Brain microvascular endothelial cell (primary cell): ENCODE data around the gene ZC3H18.

Source experiments
- DNase-seq: peaks from one replicate; pipeline ENCODE4 v3.0.0-alpha.2; 2020
- H3K27ac ChIP-seq: fragments of 250-450 bp; sonication (Bioruptor Pico); 2 replicates; pipeline ENCODE4 v1.5.1; 2020; ENCODE audit warnings: mild to moderate bottlenecking, moderate library complexity
- H3K27me3 ChIP-seq: fragments of 250-450 bp; sonication (Bioruptor Pico); replicated peaks from 2 replicates; pipeline ENCODE4 v1.5.1; 2020; ENCODE audit warnings: mild to moderate bottlenecking
- H3K36me3 ChIP-seq: fragments of 250-450 bp; sonication (Bioruptor Pico); replicated peaks from 2 replicates; pipeline ENCODE4 v1.5.1; 2020; ENCODE audit warnings: mild to moderate bottlenecking
- H3K4me3 ChIP-seq: 2 replicates; pipeline ENCODE4 v1.5.1; 2011; ENCODE audit warnings: low read depth, mild to moderate bottlenecking, control low read depth, low read length, moderate library complexity
- in situ Hi-C: cut with HindIII; loops from 2 replicates; pipeline ENCODE4 v1.10.0; 2017; ENCODE audit warnings: low sequenced_read_pairs, low pct_ligation_motif_present
- TF ChIP-seq, protein P1 (sequence below): IDR thresholded peaks from 2 replicates; pipeline ENCODE4 v1.5.1; 2011; ENCODE audit warnings: low read depth, mild to moderate bottlenecking, moderate library complexity, low read length, control low read depth, inconsistent platforms; ENCODE audit errors: missing control alignments

Gene ZC3H18

DNA sequence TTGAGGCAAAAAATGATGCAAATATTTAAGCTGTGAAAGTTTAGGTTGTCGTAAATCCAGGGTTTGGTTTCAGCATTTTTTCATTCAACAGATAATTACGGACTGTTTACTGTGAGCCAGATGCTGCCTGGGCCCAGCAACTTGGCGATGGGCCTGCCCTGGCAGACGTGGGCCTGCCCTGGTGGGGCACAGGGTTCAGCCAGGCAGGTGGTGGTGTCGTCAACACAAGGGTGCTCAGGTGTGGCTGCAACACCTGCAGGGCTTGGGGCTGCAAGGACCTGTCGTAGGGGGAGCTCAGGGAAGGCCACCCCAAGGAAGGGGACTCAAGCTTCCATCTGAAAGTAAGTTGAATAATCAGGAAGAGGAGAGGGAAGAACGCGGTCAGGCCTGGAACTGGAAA lies 15.1 kb downstream of the ZC3H18 start:
- H3K27ac ChIP-seq, result no peak overlapping the region
- H3K27me3 ChIP-seq, result no peaks in the 10 kb centered on the region
- TF ChIP-seq, protein P1, sequence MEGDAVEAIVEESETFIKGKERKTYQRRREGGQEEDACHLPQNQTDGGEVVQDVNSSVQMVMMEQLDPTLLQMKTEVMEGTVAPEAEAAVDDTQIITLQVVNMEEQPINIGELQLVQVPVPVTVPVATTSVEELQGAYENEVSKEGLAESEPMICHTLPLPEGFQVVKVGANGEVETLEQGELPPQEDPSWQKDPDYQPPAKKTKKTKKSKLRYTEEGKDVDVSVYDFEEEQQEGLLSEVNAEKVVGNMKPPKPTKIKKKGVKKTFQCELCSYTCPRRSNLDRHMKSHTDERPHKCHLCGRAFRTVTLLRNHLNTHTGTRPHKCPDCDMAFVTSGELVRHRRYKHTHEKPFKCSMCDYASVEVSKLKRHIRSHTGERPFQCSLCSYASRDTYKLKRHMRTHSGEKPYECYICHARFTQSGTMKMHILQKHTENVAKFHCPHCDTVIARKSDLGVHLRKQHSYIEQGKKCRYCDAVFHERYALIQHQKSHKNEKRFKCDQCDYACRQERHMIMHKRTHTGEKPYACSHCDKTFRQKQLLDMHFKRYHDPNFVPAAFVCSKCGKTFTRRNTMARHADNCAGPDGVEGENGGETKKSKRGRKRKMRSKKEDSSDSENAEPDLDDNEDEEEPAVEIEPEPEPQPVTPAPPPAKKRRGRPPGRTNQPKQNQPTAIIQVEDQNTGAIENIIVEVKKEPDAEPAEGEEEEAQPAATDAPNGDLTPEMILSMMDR, result no peak
- no peak for DNase-seq
- no peak overlapping the region for H3K4me3 ChIP-seq
- in situ Hi-C loops, result no loop called here
- H3K36me3 ChIP-seq, result peaks cover 47% of the 10 kb centered on the region

DNA sequence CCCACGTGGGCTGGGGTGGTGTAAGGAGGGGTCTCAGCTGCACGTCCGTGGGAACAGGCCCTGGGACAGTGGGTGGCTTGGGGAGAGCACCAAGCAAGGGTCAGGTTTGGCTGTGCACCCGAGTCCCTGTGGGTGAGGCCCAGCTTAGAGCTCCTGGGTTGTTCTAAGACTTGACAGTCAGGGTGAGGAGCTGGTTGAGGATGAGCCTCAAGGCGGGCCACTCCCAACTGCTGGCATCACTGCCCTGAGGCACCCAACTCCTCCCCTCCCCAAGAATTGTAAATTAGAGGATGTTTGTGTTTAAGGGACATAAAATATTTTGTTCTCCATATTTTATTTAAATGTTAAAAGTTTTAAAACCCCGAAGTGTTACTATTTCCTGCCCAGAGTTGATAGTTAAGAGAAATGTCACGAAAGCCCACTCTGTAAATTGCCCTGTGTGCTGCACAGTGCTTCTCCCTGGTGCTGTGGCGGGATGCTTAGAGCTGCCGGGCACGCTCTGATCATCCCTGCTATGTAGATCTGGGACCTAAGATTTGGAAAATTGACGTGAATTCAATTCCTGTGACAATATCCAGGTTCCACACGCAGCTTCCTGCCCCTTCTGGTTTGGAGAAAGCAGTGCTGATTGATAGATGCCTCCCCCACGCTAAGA lies 15.9 kb downstream of the ZC3H18 start:
- no peaks in the 10 kb centered on the region for H3K27me3 ChIP-seq
- H3K36me3 ChIP-seq, result peaks cover 47% of the 10 kb centered on the region
- in situ Hi-C loops, result no loop called here
- no peak overlapping the region for H3K27ac ChIP-seq
- TF ChIP-seq, protein P1, result no peak
- no peak overlapping the region for H3K4me3 ChIP-seq
- no peak for DNase-seq

DNA sequence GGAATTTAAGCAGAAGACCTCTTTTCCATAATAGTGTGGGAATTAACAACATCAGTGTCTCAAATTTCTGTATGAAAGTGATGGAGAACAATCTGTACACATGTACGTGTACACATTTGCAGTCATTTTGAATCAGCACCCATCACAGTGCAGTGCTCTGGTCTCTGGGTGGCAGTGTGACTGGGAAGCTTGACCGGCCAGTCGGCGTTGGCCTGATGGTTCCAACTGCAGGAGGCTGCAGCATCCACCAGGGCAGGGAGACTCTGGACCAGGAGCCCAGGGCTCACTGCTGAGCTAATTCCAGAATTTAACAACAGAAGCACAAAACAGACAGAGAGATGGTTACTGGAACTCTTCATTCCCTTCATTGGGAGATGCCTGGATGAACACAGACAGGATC lies 17.9 kb downstream of the ZC3H18 start:
- no peak for DNase-seq
- in situ Hi-C loops, result no loop called here
- H3K36me3 ChIP-seq, result peaks cover 35% of the 10 kb centered on the region
- TF ChIP-seq, protein P1, result no peak
- no peak overlapping the region for H3K4me3 ChIP-seq
- H3K27ac ChIP-seq, result no peak overlapping the region
- H3K27me3 ChIP-seq, result no peaks in the 10 kb centered on the region

DNA sequence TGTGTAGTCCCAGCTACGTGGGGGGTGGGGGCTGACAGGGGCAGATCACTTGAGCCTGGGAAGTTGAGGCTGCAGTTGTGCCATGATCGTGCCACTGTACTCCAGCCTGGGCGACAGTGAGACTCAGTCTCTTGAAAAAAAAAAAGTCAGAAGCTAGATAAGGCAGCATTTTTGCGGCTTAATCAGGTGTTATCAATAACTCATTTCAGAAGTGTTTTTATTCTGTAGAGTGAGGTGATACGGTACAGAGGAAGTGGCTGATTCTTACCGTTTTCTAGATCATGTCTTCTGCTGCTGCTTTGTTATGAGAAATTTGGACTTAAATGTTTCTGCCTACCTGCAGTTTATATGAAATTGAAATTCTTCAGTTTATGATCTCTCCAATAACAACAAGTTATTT lies 18.6 kb downstream of the ZC3H18 start:
- in situ Hi-C loops, result no loop called here
- peaks cover 37% of the 10 kb centered on the region for H3K36me3 ChIP-seq
- no peak overlapping the region for H3K27ac ChIP-seq

DNA sequence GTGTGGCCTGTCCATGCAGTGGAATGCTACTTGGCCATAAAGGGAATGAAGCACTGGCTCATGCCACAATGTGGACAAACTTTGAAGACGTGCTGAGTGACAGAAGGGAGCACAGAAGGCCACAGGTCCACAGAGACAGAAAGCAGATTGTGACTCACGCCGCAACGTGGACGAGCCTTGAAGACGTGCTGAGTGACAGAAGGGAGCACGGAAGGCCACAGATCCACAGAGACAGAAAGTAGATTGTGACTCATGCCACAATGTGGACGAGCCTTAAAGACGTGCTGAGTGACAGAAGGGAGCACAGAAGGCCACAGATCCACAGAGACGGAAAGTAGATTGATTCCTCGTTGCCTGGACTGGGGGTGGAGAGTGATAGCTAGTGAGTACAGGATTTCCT lies 19.2 kb downstream of the ZC3H18 start:
- peaks cover 39% of the 10 kb centered on the region for H3K36me3 ChIP-seq
- no peaks in the 10 kb centered on the region for H3K27me3 ChIP-seq
- DNase-seq, result no peak
- TF ChIP-seq, protein P1, result no peak
- H3K27ac ChIP-seq, result no peak overlapping the region
- H3K4me3 ChIP-seq, result no peak overlapping the region
- in situ Hi-C loops, result no loop called here

More for the DNA sequence above, 18.6 kb downstream of the ZC3H18 start:
- DNase-seq, result no peak
- H3K4me3 ChIP-seq, result no peak overlapping the region
- H3K27me3 ChIP-seq, result no peaks in the 10 kb centered on the region
- TF ChIP-seq, protein P1, result no peak

DNA sequence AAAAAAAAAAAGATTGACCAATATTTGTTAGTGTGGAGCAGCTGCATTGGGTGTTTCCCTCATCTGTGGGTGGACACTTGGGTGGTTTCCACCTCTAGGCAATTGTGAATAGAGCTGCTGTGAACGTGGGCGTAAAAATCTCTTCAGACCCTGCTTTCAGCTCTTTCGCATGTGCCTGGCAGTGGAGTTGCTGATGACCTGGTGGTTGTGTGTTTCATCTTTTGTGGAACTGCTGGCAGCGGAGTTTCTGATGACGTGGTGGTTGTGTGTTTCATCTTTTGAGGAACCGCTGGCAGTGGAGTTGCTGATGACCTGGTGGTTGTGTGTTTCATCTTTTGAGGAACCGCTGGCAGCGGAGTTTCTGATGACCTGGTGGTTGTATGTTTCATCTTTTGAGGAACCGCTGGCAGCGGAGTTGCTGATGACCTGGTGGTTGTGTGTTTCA lies 21.4 kb downstream of the ZC3H18 start:
- H3K36me3 ChIP-seq, result peaks cover 37% of the 10 kb centered on the region
- in situ Hi-C loops, result no loop called here
- H3K27ac ChIP-seq, result no peak overlapping the region
- H3K4me3 ChIP-seq, result no peak overlapping the region
- no peaks in the 10 kb centered on the region for H3K27me3 ChIP-seq
- no peak for DNase-seq
- TF ChIP-seq, protein P1, result no peak
